B cell (primary cell): Measurements from ENCODE around the gene PBOV1. TPM values are rescaled to one million over a fixed set of nuclear protein-coding genes. Genes with fewer than 3 reads are reported as not detected.

ENCODE experiments used
- ATAC-seq: fragments of 200-7000 bp; cut with Tn5 transposase; one replicate; pipeline ENCODE4 v1.10.0; 2021; ENCODE audit warnings: low read depth, mild to moderate bottlenecking, moderate number of reproducible peaks, moderate library complexity
- CTCF ChIA-PET: fragments of 350-600 bp; sonication (Branson Sonifier 250); formaldehyde crosslinking; loops from one replicate; lab custom pipeline; 2021; ENCODE audit warnings: antibody characterized with exemption, inconsistent platforms; lab: Charles Lee
- POLR2A ChIA-PET: fragments of 350-600 bp; sonication (Branson Sonifier 250); formaldehyde crosslinking; loops from one replicate; lab custom pipeline; 2021; ENCODE audit warnings: antibody characterized with exemption; lab: Charles Lee
- DNase-seq: peaks from one replicate; pipeline ENCODE4 v3.0.0; 2013
- H2AFZ ChIP-seq: 2 replicates; pipeline ENCODE4 v1.6.1; 2012; ENCODE audit warnings: mild to moderate bottlenecking, low read depth, low read length; ENCODE audit not compliant: insufficient read depth, poor library complexity, severe bottlenecking
- H3K27ac ChIP-seq, 2 donors: 1 replicate in 1 of 2; 2 replicates in 1 of 2; pipeline ENCODE4 v1.5.1; 2012 to 2013; ENCODE audit warnings: low read length in 2 of 2, mild to moderate bottlenecking in 2 of 2, moderate library complexity in 1 of 2
- H3K27me3 ChIP-seq, 4 experiments: fragments of 200-600 bp in 1 of 4; sonication (generic) in 1 of 4; replicated peaks in 1 of 4; 1 replicate in 2 of 4; 2 replicates in 2 of 4; pipeline versions ENCODE4 v1.6.1 to v1.7.0; 2013 to 2016; ENCODE audit warnings: low read length in 3 of 4, mild to moderate bottlenecking in 2 of 4, mixed read lengths in 1 of 4, moderate library complexity in 1 of 4; ENCODE audit not compliant: insufficient read depth in 4 of 4, control insufficient read depth in 3 of 4; ENCODE audit errors: control extremely low read depth in 1 of 4
- H3K36me3 ChIP-seq, 2 experiments: replicated peaks in 1 of 2; 1 replicate in 1 of 2; 2 replicates in 1 of 2; pipeline versions ENCODE4 v1.6.1 to v1.7.1; 2013; ENCODE audit warnings: low read length in 1 of 2; ENCODE audit not compliant: insufficient read depth in 2 of 2, control insufficient read depth in 1 of 2; ENCODE audit errors: control extremely low read depth in 1 of 2, extremely low read depth in 1 of 2
- H3K4me1 ChIP-seq, 2 donors: fragments of 200-600 bp in 1 of 2; sonication (generic) in 1 of 2; 1 replicate in 1 of 2; 2 replicates in 1 of 2; pipeline versions ENCODE4 v1.5.1 to v1.6.1; 2013 to 2017; ENCODE audit warnings: low read length in 2 of 2; ENCODE audit not compliant: control insufficient read depth in 2 of 2, insufficient read depth in 2 of 2
- H3K4me2 ChIP-seq: replicated peaks from 2 replicates; pipeline ENCODE3; 2012; ENCODE audit warnings: mild to moderate bottlenecking, low read depth, low read length; ENCODE audit not compliant: poor library complexity, severe bottlenecking
- H3K4me3 ChIP-seq, 5 experiments: fragments of 200-600 bp in 1 of 5; sonication (generic) in 1 of 5; 1 replicate in 3 of 5; 2 replicates in 2 of 5; pipeline versions ENCODE4 v1.5.1 to v1.7.0; 2011 to 2016; ENCODE audit warnings: low read length in 4 of 5, mild to moderate bottlenecking in 4 of 5, low read depth in 2 of 5, control low read depth in 1 of 5, moderate library complexity in 1 of 5; ENCODE audit not compliant: insufficient read depth in 1 of 5; ENCODE audit errors: control extremely low read depth in 1 of 5, extremely low read depth in 1 of 5
- H3K79me2 ChIP-seq: fragments of 200-600 bp; sonication (generic); one replicate; pipeline ENCODE4 v1.6.0; 2016; ENCODE audit warnings: low read length; ENCODE audit not compliant: control insufficient read depth, insufficient read depth
- H3K9ac ChIP-seq: fragments of 200-600 bp; sonication (generic); 2 replicates; pipeline ENCODE4 v1.6.1; 2017; ENCODE audit warnings: mild to moderate bottlenecking, low read length, moderate library complexity
- H3K9me3 ChIP-seq, 3 donors: one replicate each; pipeline versions ENCODE4 v1.6.1 to v1.7.1; 2013; ENCODE audit warnings: low read length in 2 of 3; ENCODE audit not compliant: control insufficient read depth in 2 of 3, insufficient read depth in 1 of 3; ENCODE audit errors: control extremely low read depth in 1 of 3
- H4K20me1 ChIP-seq: 2 replicates; pipeline ENCODE4 v1.6.0; 2012; ENCODE audit warnings: mild to moderate bottlenecking, low read length; ENCODE audit not compliant: insufficient read depth, control insufficient read depth, poor library complexity, severe bottlenecking
- H3K27ac Mint-ChIP-seq: one replicate; pipeline ENCODE4 v1.8.0; 2021; ENCODE audit warnings: mixed read lengths
- H3K27me3 Mint-ChIP-seq: one replicate; pipeline ENCODE4 v1.8.0; 2021; ENCODE audit warnings: mixed read lengths
- H3K4me1 Mint-ChIP-seq: one replicate; pipeline ENCODE4 v1.8.0; 2021; ENCODE audit warnings: mixed read lengths
- H3K4me3 Mint-ChIP-seq: one replicate; pipeline ENCODE4 v1.8.0; 2021; ENCODE audit warnings: mixed read lengths
- H3K9me3 Mint-ChIP-seq: one replicate; pipeline ENCODE4 v1.8.0; 2022; ENCODE audit warnings: mixed read lengths; ENCODE audit not compliant: insufficient read depth
- CTCF ChIP-seq: fragments of 200-600 bp; IDR thresholded peaks from one replicate; pipeline ENCODE4 v1.8.0; 2022; ENCODE audit warnings: antibody characterized with exemption, mild to moderate bottlenecking
- EZH2 ChIP-seq: IDR thresholded peaks from 2 replicates; pipeline ENCODE4 v1.6.1; 2012; ENCODE audit warnings: borderline replicate concordance, low read depth, mild to moderate bottlenecking, moderate library complexity, low read length; ENCODE audit not compliant: insufficient read depth, poor library complexity, severe bottlenecking
- WGBS: methylation state at CpG from one replicate; pipeline ENCODE4 v1.1.5; 2013; ENCODE audit warnings: missing lambda C conversion rate; ENCODE audit not compliant: insufficient coverage; 5-methylcytosine and 5-hydroxymethylcytosine counted together
- intact Hi-C: fragments of 100-400 bp; cut with micrococcal nuclease; formaldehyde crosslinking; loops from one replicate; pipeline ENCODE4 v1.10.0; 2022
- polyA plus RNA-seq: library from polyadenylated mRNA; depleted of rRNA; stranded (reverse); fragments of >200 nt; gene quantifications from 2 replicates; pipeline ENCODE4 v1.2.3, GENCODE V29; 2012
- total RNA-seq, 2 donors: library from RNA; stranded (reverse); fragments of 120-200 nt in 1 of 2; gene quantifications; 1 replicate in 1 of 2; 2 replicates in 1 of 2; pipeline versions ENCODE4 v1.2.3 to v1.2.4, GENCODE V29; 2013 to 2022

The PBOV1 gene
- total and polyA plus RNA-seq, 2 donors (not counting 1 experiment from before 2014, with no cell fraction given) = not detected

GRCh38 chr6:138206862-138207261 is 11.4 kb downstream of the PBOV1 start:
- H3K79me2 ChIP-seq = no peaks in the 10 kb centered on the region
- no peak overlapping the region for H3K27ac ChIP-seq
- DNase-seq = no peak
- H3K9ac ChIP-seq = no peak overlapping the region
- no peak overlapping the region for H3K27ac Mint-ChIP-seq
- TF ChIP-seq CTCF = no peak
- no peak for TF ChIP-seq EZH2
- H3K4me3 ChIP-seq = no peak overlapping the region
- no peaks in the 10 kb centered on the region for H3K4me1 Mint-ChIP-seq
- H3K36me3 ChIP-seq = no peaks in the 10 kb centered on the region
- CTCF ChIA-PET = no interaction called here
- H3K27me3 Mint-ChIP-seq = peaks cover 22% of the 10 kb centered on the region
- no peak overlapping the region for H3K4me2 ChIP-seq
- no peak overlapping the region for H3K4me3 Mint-ChIP-seq
- POLR2A ChIA-PET = no interaction called here
- ATAC-seq = no peak
- intact Hi-C loops = no loop called here
- H3K9me3 Mint-ChIP-seq = no peaks in the 10 kb centered on the region
- H3K27me3 ChIP-seq = peaks cover 0 to 11% (median 1%) of the 10 kb centered on the region in 4 experiments
- H4K20me1 ChIP-seq = no peaks in the 10 kb centered on the region
- no peaks in the 10 kb centered on the region for H3K9me3 ChIP-seq
- no peaks in the 10 kb centered on the region for H3K4me1 ChIP-seq
- H2AFZ ChIP-seq = no peak overlapping the region

- intact Hi-C loops = no loop called here
- no peak for ATAC-seq
- Histone ChIP-seq H3K36me3 (no peaks in the 10 kb centered on the region), H3K27me3 (peaks cover 0 to 11% (median 0%) of the 10 kb centered on the region in 4 experiments), H3K27ac (no peak overlapping the region), H3K79me2 (no peaks in the 10 kb centered on the region), H3K4me1 (no peaks in the 10 kb centered on the region), H3K9ac (no peak overlapping the region), H2AFZ (no peak overlapping the region), H3K4me2 (no peak overlapping the region), H3K9me3 (no peaks in the 10 kb centered on the region), H4K20me1 (no peaks in the 10 kb centered on the region), H3K4me3 (no peak overlapping the region)
- ChIA-PET POLR2A (interaction anchor here (0.6 kb wide), 1 partner anchor 10 kb away, joined by 3 read pairs; no protein-coding TSS in a partner anchor), CTCF (no interaction called here)
- H3K4me3 Mint-ChIP-seq = no peak overlapping the region
- H3K4me1 Mint-ChIP-seq = no peaks in the 10 kb centered on the region
- TF ChIP-seq EZH2 (no peak), CTCF (no peak)
- H3K27ac Mint-ChIP-seq = no peak overlapping the region
- WGBS = 100% methylated on average over 1 of the region's 5 CpGs
- peaks cover 26% of the 10 kb centered on the region for H3K27me3 Mint-ChIP-seq
- H3K9me3 Mint-ChIP-seq = no peaks in the 10 kb centered on the region
- no peak for DNase-seq
These were observed 12.7 kb downstream of the PBOV1 start for GRCh38 chr6:138205437-138206094.
